GM12878 (cell line): ENCODE measurements around the gene NFKB2. TPM values are rescaled to one million over a fixed set of nuclear protein-coding genes. Genes with fewer than 3 reads are reported as not detected.

Experiments used
- ATF2 ChIP-seq: IDR thresholded peaks from 2 replicates; pipeline ENCODE4 v1.6.1; 2012; ENCODE audit warnings: low read length, inconsistent platforms
- BHLHE40 ChIP-seq, 2 experiments: fragments of 450-650 bp in 1 of 2; IDR thresholded peaks; 2 replicates each; pipeline ENCODE4 v1.6.1; 2011 to 2017; ENCODE audit warnings: low read depth in 2 of 2, borderline replicate concordance in 1 of 2, improper control_type of control experiment in 1 of 2, low read length in 1 of 2, mild to moderate bottlenecking in 1 of 2
- CBFB ChIP-seq: IDR thresholded peaks from 2 replicates; pipeline ENCODE4 v1.6.1; 2016; ENCODE audit warnings: antibody characterized with exemption, low read depth
- CEBPB ChIP-seq, 2 experiments: fragments of 150-350 bp in 1 of 2; IDR thresholded peaks; 2 replicates each; pipeline ENCODE4 v1.6.1; 2012 to 2014; ENCODE audit warnings: low read depth in 2 of 2, low read length in 2 of 2, borderline replicate concordance in 1 of 2, inconsistent platforms in 1 of 2
- E4F1 ChIP-seq: fragments of 450-650 bp; IDR thresholded peaks from 2 replicates; pipeline ENCODE4 v1.6.1; 2018; ENCODE audit warnings: borderline replicate concordance, mild to moderate bottlenecking; ENCODE audit not compliant: partially characterized antibody
- EED ChIP-seq: sonication (generic); IDR thresholded peaks from 2 replicates; pipeline ENCODE4 v1.6.1; 2016; ENCODE audit warnings: antibody characterized with exemption, low read depth
- HCFC1 ChIP-seq: fragments of 150-350 bp; IDR thresholded peaks from 2 replicates; pipeline ENCODE4 v1.6.1; 2014; ENCODE audit warnings: low read length
- IKZF1 ChIP-seq: fragments of 450-650 bp; conservative IDR thresholded peaks from 2 replicates; pipeline ENCODE4 v1.6.1; 2017; ENCODE audit warnings: antibody characterized with exemption, mild to moderate bottlenecking
- IRF3 ChIP-seq: fragments of 450-650 bp; IDR thresholded peaks from 2 replicates; pipeline ENCODE4 v1.6.1; 2014; ENCODE audit warnings: mild to moderate bottlenecking
- IRF5 ChIP-seq: fragments of 450-650 bp; IDR thresholded peaks from 2 replicates; pipeline ENCODE4 v1.6.1; 2017; ENCODE audit warnings: borderline replicate concordance
- KAT2A ChIP-seq: conservative IDR thresholded peaks from 2 replicates; pipeline ENCODE4 v1.6.1; 2011; ENCODE audit warnings: low read depth, low read length; ENCODE audit not compliant: control insufficient read depth
- KDM1A ChIP-seq: fragments of 200-600 bp; sonication (generic); IDR thresholded peaks from 2 replicates; pipeline ENCODE4 v1.6.1; 2016; ENCODE audit warnings: borderline replicate concordance
- MYB ChIP-seq: fragments of 150-350 bp; IDR thresholded peaks from 2 replicates; pipeline ENCODE4 v1.6.1; 2014; ENCODE audit warnings: mild to moderate bottlenecking, low read depth, low read length, borderline replicate concordance
- NFYB ChIP-seq: IDR thresholded peaks from 2 replicates; pipeline ENCODE4 v1.6.1; 2011; ENCODE audit warnings: low read depth, mild to moderate bottlenecking, low read length, improper control_type of control experiment, moderate library complexity; ENCODE audit not compliant: insufficient read depth
- NR2C2 ChIP-seq: IDR thresholded peaks from 2 replicates; pipeline ENCODE4 v1.6.1; 2011; ENCODE audit warnings: borderline replicate concordance, low read depth; ENCODE audit not compliant: control insufficient read depth, insufficient read length
- PML ChIP-seq: IDR thresholded peaks from 2 replicates; pipeline ENCODE4 v1.6.1; 2012; ENCODE audit warnings: low read length, inconsistent platforms
- SMAD1 ChIP-seq: fragments of 450-650 bp; IDR thresholded peaks from 2 replicates; pipeline ENCODE4 v1.6.1; 2018; ENCODE audit warnings: mild to moderate bottlenecking, low read depth; ENCODE audit not compliant: partially characterized antibody
- SREBF1 ChIP-seq: IDR thresholded peaks from 2 replicates; pipeline ENCODE4 v1.6.1; 2012; ENCODE audit warnings: mild to moderate bottlenecking, low read length
- USF1 ChIP-seq: IDR thresholded peaks from 2 replicates; pipeline ENCODE4 v1.6.1; 2011; ENCODE audit warnings: borderline replicate concordance, low read depth, mild to moderate bottlenecking, moderate library complexity, mixed read lengths, low read length; ENCODE audit not compliant: insufficient read depth; ENCODE audit errors: extremely low read length
- WRNIP1 ChIP-seq: IDR thresholded peaks from 2 replicates; pipeline ENCODE4 v1.6.1; 2011; ENCODE audit warnings: low read depth, low read length, improper control_type of control experiment, borderline replicate concordance
- ZBED1 ChIP-seq: IDR thresholded peaks from 2 replicates; pipeline ENCODE4 v1.6.1; 2016; ENCODE audit warnings: borderline replicate concordance
- ZNF24 ChIP-seq: fragments of 450-650 bp; IDR thresholded peaks from 2 replicates; pipeline ENCODE4 v1.6.1; 2017; ENCODE audit warnings: antibody characterized with exemption, mild to moderate bottlenecking
- ZNF622 ChIP-seq: fragments of 450-650 bp; IDR thresholded peaks from 2 replicates; pipeline ENCODE4 v1.6.1; 2017; ENCODE audit warnings: mild to moderate bottlenecking, inconsistent platforms
- polyA plus RNA-seq, 11 experiments: library from polyadenylated mRNA; depleted of rRNA in 4 of 11; unstranded in 6 of 11; stranded (reverse) in 5 of 11; fragments of >200 nt; fragmentation: Nextera tagmentation in 4 of 11; fragmentation: Illumina TruSeq in 1 of 11; extraction: Ambion mirVana in 4 of 11; extraction: Trizol in 1 of 11; gene quantifications; 1 replicate in 1 of 11; 2 replicates in 10 of 11; pipeline versions ENCODE4 v1.2.1 to v1.2.3, GENCODE V29; 2011 to 2016; ENCODE audit warnings: inconsistent platforms in 2 of 11, missing spikeins in 2 of 11, low read depth in 1 of 11
- total RNA-seq, 4 experiments: library from RNA; depleted of rRNA in 3 of 4; stranded (reverse); fragments of >200 nt in 3 of 4; fragmentation: Illumina TruSeq in 1 of 4; extraction: Trizol in 1 of 4; gene quantifications; 2 replicates each; pipeline versions ENCODE4 v1.2.1 to v1.2.3, GENCODE V29; 2013 to 2021

The NFKB2 gene
- total and polyA plus RNA-seq, 10 of the 15 experiments (the other 5 are each of a cell fraction or from before 2014, with no cell fraction given) = 0.56 to 144 (median 49.4) TPM

- TF ChIP-seq USF1 (no peak), BHLHE40 (IDR thresholded peaks at IDR 0.05; ENCODE audit: borderline replicate concordance in 1 of 2, low read depth in 2 of 2, low read length in 1 of 2) (0 out of 4 replicates have a peak, but pooled peaks of 1 of the 2 experiments have one; percentile 2), SREBF1 (no peak), PML (no peak), E4F1 (no peak), ZNF622 (no peak), IRF3 (no peak), KDM1A (no peak), IRF5 (no peak), ATF2 (no peak), CBFB (peak; percentile 37; the same call in 1 of the 2 replicates), MYB (no peak), HCFC1 (no peak; the same call in 1 of the 2 replicates), ZNF24 (no peak), NR2C2 (no peak), NFYB (no peak), IKZF1 (no peak), SMAD1 (no peak), EED (no peak), CEBPB (IDR thresholded peaks at IDR 0.05; ENCODE audit: borderline replicate concordance in 1 of 2, low read depth in 2 of 2, low read length in 2 of 2) (no peak), ZBED1 (no peak), KAT2A (no peak), WRNIP1 (no peak)
These were observed 605 bp upstream of the NFKB2 start (continued) for GRCh38 chr10:102394801-102395399.
